ENCODE data around the gene NLRP5.
"Not testable (repeated sequence)": the region's sequence is repeated elsewhere in the genome, so short reads cannot be mapped to it uniquely, and the experiment has no call there.

Gene NLRP5

GRCh38 chr19:56099638-56100539, 113.3 kb downstream of the NLRP5 start:
- no peak for DNase-seq

GRCh38 chr19:56101095-56101494, 114.5 kb downstream of the NLRP5 start:
- no peak for DNase-seq

DNA sequence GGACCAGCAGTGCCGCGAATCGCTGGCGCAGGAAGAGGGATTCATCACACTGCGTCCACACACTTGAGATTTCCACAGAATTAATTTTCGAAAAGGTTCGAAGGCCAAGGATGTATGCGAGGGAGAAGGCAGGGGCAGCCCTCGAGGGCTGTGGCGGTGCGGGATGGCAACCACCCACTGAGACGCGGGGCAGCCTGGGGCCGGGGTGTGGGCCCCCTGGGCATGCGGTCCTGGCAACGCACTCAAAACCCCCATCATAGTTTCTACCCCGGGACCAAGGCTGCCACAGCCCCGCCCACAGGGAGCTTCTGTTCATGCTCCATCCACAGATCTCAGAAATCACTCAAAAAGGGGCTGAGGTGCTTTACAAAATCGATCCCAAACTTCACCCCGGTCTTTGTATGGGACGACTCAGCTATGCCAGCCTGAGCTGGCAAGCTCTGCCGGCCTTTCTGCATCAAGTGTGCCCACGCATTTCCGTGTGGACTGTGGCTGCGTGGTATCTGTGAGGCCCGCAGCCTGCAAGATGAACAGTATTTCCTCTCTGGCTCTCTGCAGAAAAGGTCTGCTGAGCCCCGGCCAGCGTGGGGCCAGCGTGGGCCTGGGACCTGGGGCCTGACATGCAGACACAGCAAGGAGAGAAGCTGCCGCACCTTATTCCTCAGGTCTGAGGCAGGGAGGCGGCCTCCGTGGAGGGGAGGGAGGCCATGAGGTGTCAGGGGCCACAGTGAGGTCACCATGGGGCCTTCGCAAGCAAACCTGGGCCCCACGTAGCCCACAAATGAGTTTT, 115.4 kb downstream of the NLRP5 start:
- no peak for DNase-seq

GRCh38 chr19:56103027-56103614, 116.5 kb downstream of the NLRP5 start:
- no peak for DNase-seq

DNA sequence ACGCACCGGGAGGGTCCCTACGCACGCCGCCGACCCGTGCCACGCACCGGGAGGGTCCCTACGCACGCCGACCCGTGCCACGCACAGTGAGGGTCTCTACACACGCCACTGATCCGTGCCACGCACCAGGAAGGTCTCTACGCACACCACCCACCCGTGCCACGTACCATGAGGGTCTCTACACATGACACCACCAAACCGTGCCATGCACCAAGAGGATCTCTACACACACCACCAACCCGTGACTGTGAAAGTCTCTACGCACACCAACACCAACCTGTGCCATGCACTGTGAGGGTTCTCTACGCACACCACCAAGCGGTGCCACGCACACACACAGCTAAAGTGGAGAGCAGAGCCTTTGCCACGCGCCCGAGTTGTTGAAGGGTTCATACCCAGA, 117.8 kb downstream of the NLRP5 start:
- DNase-seq: no peak

DNA sequence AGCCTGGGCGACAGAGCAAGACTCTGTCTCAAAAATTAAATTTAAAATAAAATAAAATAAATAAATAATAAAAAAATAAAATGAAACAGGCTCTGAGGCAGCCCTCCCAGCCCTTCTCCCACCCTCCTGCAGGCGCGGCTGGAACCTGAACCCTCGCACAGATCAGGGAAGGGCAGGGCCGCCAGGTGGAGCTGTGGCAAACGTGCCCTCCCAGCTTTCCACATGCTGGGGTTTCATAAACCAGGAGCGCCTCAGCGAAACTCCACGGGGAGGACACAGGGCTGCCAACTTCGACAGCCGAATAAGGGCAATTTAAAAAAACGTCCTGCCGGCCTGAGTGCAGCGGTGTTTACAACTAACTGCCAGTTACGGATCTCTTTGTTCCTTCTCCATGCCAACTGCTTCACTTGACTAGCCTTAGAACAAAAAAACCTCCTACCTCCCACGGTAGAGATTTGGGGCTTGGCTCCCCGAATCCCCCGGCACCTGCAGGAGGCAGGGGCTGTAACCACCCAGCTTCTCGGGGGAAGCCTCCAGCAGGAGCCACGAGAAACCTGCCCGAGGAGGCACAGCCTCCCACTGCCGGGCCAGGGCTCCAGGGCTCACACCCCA, 118.6 kb downstream of the NLRP5 start:
- DNase-seq: peak; percentile 31

GRCh38 chr19:56105831-56106396, 119.3 kb downstream of the NLRP5 start:
- not testable (repeated sequence) for DNase-seq

DNA sequence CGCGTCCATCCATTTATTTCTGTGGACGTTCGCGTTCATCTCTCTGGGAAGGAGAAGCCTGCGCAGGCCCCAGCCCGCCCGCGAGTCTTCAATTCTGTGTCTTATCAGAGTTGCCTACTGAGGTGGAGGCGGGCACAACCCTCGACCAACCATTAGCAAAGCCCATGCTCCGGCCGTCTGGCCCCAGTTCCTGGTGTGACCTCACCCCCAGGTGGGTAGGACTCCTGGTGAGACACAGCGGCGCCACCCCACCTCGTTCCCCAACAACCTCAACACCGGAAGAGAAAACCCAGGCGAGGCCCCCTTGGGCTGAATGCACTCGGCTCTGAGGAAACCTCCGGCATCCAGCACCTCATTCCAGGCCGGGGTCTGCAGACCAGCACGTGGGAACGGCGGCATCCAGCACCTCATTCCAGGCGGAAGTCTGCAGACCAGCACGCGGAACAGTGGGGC, 119.8 kb downstream of the NLRP5 start:
- no peak for DNase-seq

- DNase-seq: no peak
These were observed 120.4 kb downstream of the NLRP5 start for GRCh38 chr19:56106993-56107392.

- no peak for DNase-seq
These were observed 121.2 kb downstream of the NLRP5 start for GRCh38 chr19:56107626-56108351.

DNA sequence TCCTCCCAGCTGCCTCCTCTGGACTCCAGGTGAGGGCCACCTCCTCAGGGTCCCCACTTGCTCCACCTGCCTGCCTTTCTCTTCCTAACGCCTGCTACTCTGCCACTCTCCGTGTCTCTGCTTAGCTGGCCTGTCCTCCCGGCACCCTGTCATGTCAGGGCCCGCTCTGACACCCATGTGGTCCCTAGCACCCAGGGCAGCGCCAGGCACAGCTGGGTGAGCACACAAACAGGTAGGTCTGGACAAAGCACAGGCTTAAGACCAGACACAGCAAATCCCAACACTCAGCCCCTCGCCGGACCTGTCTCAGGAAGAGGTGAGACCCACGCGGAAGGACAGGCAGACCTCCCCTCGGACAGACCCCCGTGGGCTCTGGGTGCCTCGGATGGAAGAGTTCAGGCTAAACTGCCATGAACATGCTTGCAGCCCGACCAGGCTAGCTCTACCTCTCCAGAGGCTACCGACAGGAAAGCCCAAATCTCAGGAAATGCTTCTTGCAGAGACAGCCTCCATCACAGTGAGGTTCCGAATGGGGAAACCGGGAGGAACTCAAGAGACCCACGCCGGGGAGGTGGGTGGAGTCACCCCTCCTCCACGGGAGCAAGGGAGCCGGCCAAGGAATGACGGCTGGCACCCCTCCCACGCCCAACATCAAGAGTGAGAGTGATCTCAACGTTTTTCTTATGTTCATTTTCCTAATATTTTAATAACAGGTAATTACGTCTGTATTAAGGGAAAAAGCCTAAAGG, 122.0 kb downstream of the NLRP5 start:
- no peak for DNase-seq

GRCh38 chr19:56109226-56109625, 122.7 kb downstream of the NLRP5 start:
- no peak for DNase-seq

- peak; percentile 30 for DNase-seq
These were observed 124.2 kb downstream of the NLRP5 start for GRCh38 chr19:56110515-56111448.

Measured in NCI-H510A (cell line).